Measurements from ENCODE around the gene NPR1.
"Not testable (repeated sequence)": the region's sequence is repeated elsewhere in the genome, so short reads cannot be mapped to it uniquely, and the experiment has no call there.

NPR1 gene

GRCh38 chr1:153659175-153659534 is 19.3 kb upstream of the NPR1 start:
- DNase-seq (ENCODE audit: low spot score), result no peak
- H3K4me3 ChIP-seq, result peak overlapping the region; percentile 78
- H3K27ac ChIP-seq, result peak overlapping the region; percentile 94 to 97
- TF ChIP-seq CTCF (IDR thresholded peaks at IDR 0.05), result no peak

- no peak for TF ChIP-seq CTCF (IDR thresholded peaks at IDR 0.05)
- peak overlapping the region; percentile 94 to 97 for H3K27ac ChIP-seq
- peak overlapping the region; percentile 78 for H3K4me3 ChIP-seq
- DNase-seq (ENCODE audit: low spot score), result no peak
Measured at GRCh38 chr1:153659656-153660055, 18.8 kb upstream of the NPR1 start.

- H3K27ac ChIP-seq, result no peak overlapping the region
- no peak for DNase-seq (ENCODE audit: low spot score)
Measured at GRCh38 chr1:153661111-153661708, 17.3 kb upstream of the NPR1 start.

GRCh38 chr1:153662269-153662668 is 16.2 kb upstream of the NPR1 start:
- no peak for TF ChIP-seq CTCF (IDR thresholded peaks at IDR 0.05)
- DNase-seq (ENCODE audit: low spot score), result no peak
- no peak overlapping the region for H3K27ac ChIP-seq
- no peak overlapping the region for H3K4me3 ChIP-seq

More at GRCh38 chr1:153661111-153661708, 17.3 kb upstream of the NPR1 start:
- H3K4me3 ChIP-seq, result no peak overlapping the region
- no peak for TF ChIP-seq CTCF (IDR thresholded peaks at IDR 0.05)

GRCh38 chr1:153663211-153663610 is 15.3 kb upstream of the NPR1 start:
- no peak for DNase-seq (ENCODE audit: low spot score)
- Histone ChIP-seq H3K4me3 (no peak overlapping the region), H3K27ac (no peak overlapping the region)
- no peak for TF ChIP-seq CTCF (IDR thresholded peaks at IDR 0.05)

GRCh38 chr1:153667439-153667838 is 11.0 kb upstream of the NPR1 start:
- H3K27ac ChIP-seq, result no peak overlapping the region
- H3K4me3 ChIP-seq, result no peak overlapping the region
- no peak for TF ChIP-seq CTCF (IDR thresholded peaks at IDR 0.05)
- no peak for DNase-seq (ENCODE audit: low spot score)

GRCh38 chr1:153668672-153669071 is 9.8 kb upstream of the NPR1 start:
- not testable (repeated sequence) for DNase-seq (ENCODE audit: low spot score); H3K27ac ChIP-seq; H3K4me3 ChIP-seq
